ENCODE data around the gene PVALEF. TPM values are rescaled to one million over a fixed set of nuclear protein-coding genes. Genes with fewer than 3 reads are reported as not detected.

PVALEF gene
- total RNA-seq, 1 donor = not detected

DNA sequence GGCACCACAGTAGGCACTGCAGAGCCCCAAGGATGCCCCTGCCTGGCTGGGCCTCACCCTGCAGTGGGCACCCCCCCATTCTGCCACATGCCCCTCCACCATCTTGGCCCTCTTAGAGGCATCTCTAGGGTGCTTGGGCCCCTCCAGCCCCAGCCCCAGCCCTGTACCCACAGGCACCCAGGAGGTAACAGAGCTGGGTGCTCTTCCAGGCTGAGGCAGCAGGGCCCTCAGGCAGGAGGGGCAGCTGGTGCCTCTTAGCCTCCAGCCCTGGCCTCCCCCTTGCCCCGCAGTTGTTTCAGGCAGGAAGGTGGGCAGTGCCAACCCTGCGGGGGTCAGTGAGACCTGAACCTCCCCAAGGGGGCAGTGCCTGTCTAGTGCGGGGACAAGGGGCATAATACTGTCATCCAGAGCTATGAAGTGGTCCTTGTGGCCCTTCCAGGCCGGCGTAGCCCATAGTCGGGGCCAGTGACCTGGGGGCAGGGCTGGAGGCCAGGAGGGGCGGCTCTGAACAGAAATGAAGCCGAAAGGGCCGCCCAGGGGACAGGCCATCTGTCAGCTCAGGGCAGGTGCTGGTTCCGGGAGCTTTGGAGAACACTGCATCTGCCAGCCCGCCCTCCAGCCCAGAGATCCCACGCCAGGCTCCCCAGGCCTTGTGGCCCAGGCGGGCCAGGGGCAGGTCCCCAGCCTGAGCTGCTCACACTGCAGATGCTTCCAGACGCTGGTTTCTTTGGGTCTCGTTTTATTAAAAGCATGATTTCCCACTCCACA is 5.6 kb downstream of the PVALEF start:
- TF ChIP-seq, protein P1, sequence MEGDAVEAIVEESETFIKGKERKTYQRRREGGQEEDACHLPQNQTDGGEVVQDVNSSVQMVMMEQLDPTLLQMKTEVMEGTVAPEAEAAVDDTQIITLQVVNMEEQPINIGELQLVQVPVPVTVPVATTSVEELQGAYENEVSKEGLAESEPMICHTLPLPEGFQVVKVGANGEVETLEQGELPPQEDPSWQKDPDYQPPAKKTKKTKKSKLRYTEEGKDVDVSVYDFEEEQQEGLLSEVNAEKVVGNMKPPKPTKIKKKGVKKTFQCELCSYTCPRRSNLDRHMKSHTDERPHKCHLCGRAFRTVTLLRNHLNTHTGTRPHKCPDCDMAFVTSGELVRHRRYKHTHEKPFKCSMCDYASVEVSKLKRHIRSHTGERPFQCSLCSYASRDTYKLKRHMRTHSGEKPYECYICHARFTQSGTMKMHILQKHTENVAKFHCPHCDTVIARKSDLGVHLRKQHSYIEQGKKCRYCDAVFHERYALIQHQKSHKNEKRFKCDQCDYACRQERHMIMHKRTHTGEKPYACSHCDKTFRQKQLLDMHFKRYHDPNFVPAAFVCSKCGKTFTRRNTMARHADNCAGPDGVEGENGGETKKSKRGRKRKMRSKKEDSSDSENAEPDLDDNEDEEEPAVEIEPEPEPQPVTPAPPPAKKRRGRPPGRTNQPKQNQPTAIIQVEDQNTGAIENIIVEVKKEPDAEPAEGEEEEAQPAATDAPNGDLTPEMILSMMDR (IDR thresholded peaks at IDR 0.05; ENCODE audit: extremely low read depth, low read depth, low read length) = no peak
- no peak overlapping the region for H2AFZ ChIP-seq (ENCODE audit: low read length)
- no peak overlapping the region for H3K4me2 ChIP-seq (ENCODE audit: insufficient read depth, low read length)
- peaks cover 2% of the 10 kb centered on the region for H3K9me3 ChIP-seq (ENCODE audit: low read depth, low read length)
- DNase-seq (ENCODE audit: insufficient read length, low spot score, missing footprints) = no peak
- no peaks in the 10 kb centered on the region for H3K4me1 ChIP-seq (ENCODE audit: insufficient read depth, low read length)
- H3K4me3 ChIP-seq (ENCODE audit: insufficient read depth, low read length) = no peak overlapping the region
- no peak overlapping the region for H3K27ac ChIP-seq (ENCODE audit: low read depth, low read length)
- H3K27me3 ChIP-seq (ENCODE audit: insufficient read depth, low read length) = peaks cover 10% of the 10 kb centered on the region
- H3K79me2 ChIP-seq (ENCODE audit: insufficient read depth, low read length) = no peaks in the 10 kb centered on the region
- no peaks in the 10 kb centered on the region for H3K36me3 ChIP-seq (ENCODE audit: insufficient read depth, low read length)
- H4K20me1 ChIP-seq (ENCODE audit: insufficient read depth, low read length) = no peaks in the 10 kb centered on the region

DNA sequence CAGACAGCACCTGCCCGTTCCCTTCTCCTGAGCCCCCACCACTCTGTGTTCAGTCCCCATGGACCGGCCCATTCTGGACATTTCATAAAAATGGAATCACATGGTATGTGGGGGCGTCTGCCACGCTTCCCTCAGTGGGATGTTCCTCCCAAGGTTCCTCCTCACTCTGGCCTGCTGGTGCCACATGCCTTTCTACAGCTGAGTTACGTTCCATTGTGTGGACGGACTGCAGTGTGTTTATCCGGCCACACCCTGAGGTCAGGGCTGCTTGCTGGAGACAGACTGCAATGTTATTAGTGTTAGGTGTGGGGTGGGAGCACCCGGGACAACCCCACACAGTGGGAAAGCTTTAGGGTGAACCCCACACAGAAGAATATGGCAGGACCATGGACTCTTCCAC is 6.6 kb downstream of the PVALEF start:
- no peak overlapping the region for H3K27ac ChIP-seq (ENCODE audit: low read depth, low read length)
- no peaks in the 10 kb centered on the region for H3K4me1 ChIP-seq (ENCODE audit: insufficient read depth, low read length)
- H3K9me3 ChIP-seq (ENCODE audit: low read depth, low read length) = peaks cover 2% of the 10 kb centered on the region
- no peaks in the 10 kb centered on the region for H3K79me2 ChIP-seq (ENCODE audit: insufficient read depth, low read length)
- no peak overlapping the region for H3K4me3 ChIP-seq (ENCODE audit: insufficient read depth, low read length)
- H4K20me1 ChIP-seq (ENCODE audit: insufficient read depth, low read length) = no peaks in the 10 kb centered on the region
- no peak overlapping the region for H2AFZ ChIP-seq (ENCODE audit: low read length)
- H3K4me2 ChIP-seq (ENCODE audit: insufficient read depth, low read length) = no peak overlapping the region
- no peak for DNase-seq (ENCODE audit: insufficient read length, low spot score, missing footprints)
- H3K36me3 ChIP-seq (ENCODE audit: insufficient read depth, low read length) = no peaks in the 10 kb centered on the region
- TF ChIP-seq, protein P1 (IDR thresholded peaks at IDR 0.05; ENCODE audit: extremely low read depth, low read depth, low read length) = no peak
- H3K27me3 ChIP-seq (ENCODE audit: insufficient read depth, low read length) = peaks cover 5% of the 10 kb centered on the region

DNA sequence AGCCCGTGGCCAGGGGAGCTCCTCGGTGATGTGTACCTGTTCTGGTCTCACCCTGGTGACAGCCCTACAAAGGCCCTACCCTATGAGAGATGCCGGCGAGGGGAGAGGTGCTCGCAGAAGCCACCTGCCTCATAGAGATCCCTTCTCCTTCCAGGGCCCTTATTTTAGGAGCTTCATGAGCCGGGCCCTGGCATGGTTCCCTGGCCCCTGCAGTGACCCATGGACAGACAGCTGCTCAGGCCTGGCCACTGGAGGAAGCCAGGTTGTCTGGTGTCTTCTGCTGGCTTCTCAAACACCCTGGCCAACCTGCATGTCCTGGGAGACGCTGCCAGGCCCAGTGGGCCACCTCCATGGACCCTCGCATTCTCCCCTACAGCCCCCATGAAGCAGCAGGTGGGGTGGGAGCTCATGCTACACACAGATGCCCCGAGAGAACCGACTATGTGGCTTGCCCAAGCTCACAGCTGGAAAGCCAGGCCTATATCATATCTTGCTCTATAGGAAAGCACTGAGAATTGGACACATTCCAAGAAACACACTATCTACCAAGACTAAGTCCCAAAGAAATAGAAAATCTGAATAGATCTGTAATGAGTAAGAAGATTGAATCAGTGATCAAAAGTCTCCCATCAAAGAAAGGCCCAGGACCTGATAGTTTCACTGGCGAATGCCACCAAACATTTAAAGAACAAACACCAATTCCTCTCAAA is 7.9 kb downstream of the PVALEF start:
- Histone ChIP-seq H3K4me2 (ENCODE audit: insufficient read depth, low read length) (no peak overlapping the region), H2AFZ (ENCODE audit: low read length) (no peak overlapping the region), H3K9me3 (ENCODE audit: low read depth, low read length) (peaks cover 2% of the 10 kb centered on the region), H3K27ac (ENCODE audit: low read depth, low read length) (no peak overlapping the region), H3K79me2 (ENCODE audit: insufficient read depth, low read length) (no peaks in the 10 kb centered on the region), H3K27me3 (ENCODE audit: insufficient read depth, low read length) (no peaks in the 10 kb centered on the region), H3K4me3 (ENCODE audit: insufficient read depth, low read length) (no peak overlapping the region), H3K36me3 (ENCODE audit: insufficient read depth, low read length) (no peaks in the 10 kb centered on the region), H3K4me1 (ENCODE audit: insufficient read depth, low read length) (no peaks in the 10 kb centered on the region), H4K20me1 (ENCODE audit: insufficient read depth, low read length) (no peaks in the 10 kb centered on the region)
- DNase-seq (ENCODE audit: insufficient read length, low spot score, missing footprints) = no peak
- TF ChIP-seq, protein P1 (IDR thresholded peaks at IDR 0.05; ENCODE audit: extremely low read depth, low read depth, low read length) = no peak

- no peak overlapping the region for H3K4me2 ChIP-seq (ENCODE audit: insufficient read depth, low read length)
- H3K4me3 ChIP-seq (ENCODE audit: insufficient read depth, low read length) = no peak overlapping the region
- H4K20me1 ChIP-seq (ENCODE audit: insufficient read depth, low read length) = no peaks in the 10 kb centered on the region
- DNase-seq (ENCODE audit: insufficient read length, low spot score, missing footprints) = no peak
- TF ChIP-seq, protein P1 (IDR thresholded peaks at IDR 0.05; ENCODE audit: extremely low read depth, low read depth, low read length) = no peak
- H2AFZ ChIP-seq (ENCODE audit: low read length) = no peak overlapping the region
- no peaks in the 10 kb centered on the region for H3K4me1 ChIP-seq (ENCODE audit: insufficient read depth, low read length)
- H3K27me3 ChIP-seq (ENCODE audit: insufficient read depth, low read length) = no peaks in the 10 kb centered on the region
- H3K27ac ChIP-seq (ENCODE audit: low read depth, low read length) = no peak overlapping the region
- no peaks in the 10 kb centered on the region for H3K36me3 ChIP-seq (ENCODE audit: insufficient read depth, low read length)
- H3K9me3 ChIP-seq (ENCODE audit: low read depth, low read length) = peaks cover 2% of the 10 kb centered on the region
- H3K79me2 ChIP-seq (ENCODE audit: insufficient read depth, low read length) = no peaks in the 10 kb centered on the region
Measured at GRCh38 chr17:81173762-81174155, 8.5 kb downstream of the PVALEF start.
